Measurements from ENCODE around the gene PAX8.

PAX8 gene

DNA sequence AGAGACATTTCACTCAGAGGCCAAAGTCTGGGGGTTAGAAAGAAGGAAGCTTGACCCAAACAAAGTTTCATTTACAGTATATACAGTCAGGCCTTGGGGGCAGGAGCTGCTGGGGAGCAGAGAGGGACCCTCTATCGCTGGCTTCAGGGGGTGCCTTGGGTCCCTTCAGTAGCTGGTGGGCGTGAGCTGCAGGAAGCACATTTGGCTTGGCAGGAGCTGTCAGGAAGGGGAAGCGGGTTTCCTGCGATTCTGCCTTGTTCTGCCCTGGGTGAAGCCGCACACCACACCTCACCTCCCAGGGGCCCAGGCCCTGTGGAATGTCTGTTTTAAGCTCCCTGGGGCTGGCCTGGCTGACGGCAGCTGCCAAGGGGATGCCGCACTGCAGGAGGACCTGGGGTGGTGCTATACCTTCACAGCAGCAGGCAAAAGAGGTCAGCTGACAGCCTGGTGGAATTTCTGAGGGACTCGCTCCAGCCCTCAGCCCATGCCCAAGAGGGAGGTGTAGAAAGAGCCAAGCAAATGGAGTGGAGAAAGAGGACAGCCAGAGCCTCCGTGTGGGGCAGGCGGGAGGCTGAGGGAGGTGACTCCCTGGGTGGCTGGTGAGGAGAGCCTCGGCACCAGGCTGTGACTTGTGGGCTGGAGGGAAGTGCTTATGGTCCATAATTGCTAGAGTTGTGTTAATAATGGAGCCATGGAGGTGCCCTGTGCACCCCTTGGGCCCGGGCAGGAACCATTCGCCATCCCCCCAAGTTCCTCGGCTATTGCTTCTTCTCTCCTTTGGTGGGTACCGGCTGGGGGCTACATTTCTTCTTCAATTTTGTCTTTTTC is 61.1 kb downstream of the PAX8 start:
- TF ChIP-seq, protein P1, sequence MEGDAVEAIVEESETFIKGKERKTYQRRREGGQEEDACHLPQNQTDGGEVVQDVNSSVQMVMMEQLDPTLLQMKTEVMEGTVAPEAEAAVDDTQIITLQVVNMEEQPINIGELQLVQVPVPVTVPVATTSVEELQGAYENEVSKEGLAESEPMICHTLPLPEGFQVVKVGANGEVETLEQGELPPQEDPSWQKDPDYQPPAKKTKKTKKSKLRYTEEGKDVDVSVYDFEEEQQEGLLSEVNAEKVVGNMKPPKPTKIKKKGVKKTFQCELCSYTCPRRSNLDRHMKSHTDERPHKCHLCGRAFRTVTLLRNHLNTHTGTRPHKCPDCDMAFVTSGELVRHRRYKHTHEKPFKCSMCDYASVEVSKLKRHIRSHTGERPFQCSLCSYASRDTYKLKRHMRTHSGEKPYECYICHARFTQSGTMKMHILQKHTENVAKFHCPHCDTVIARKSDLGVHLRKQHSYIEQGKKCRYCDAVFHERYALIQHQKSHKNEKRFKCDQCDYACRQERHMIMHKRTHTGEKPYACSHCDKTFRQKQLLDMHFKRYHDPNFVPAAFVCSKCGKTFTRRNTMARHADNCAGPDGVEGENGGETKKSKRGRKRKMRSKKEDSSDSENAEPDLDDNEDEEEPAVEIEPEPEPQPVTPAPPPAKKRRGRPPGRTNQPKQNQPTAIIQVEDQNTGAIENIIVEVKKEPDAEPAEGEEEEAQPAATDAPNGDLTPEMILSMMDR (IDR thresholded peaks at IDR 0.05; ENCODE audit: insufficient read depth, low read length, poor library complexity, severe bottlenecking) = no peak
- Histone ChIP-seq H3K27me3 (replicated peaks; ENCODE audit: control insufficient read depth, insufficient read depth, low read length) (no peaks in the 10 kb centered on the region; the same call in 1 of the 2 replicates), H3K36me3 (ENCODE audit: control insufficient read depth, insufficient read depth, low read length) (no peaks in the 10 kb centered on the region), H3K4me3 (replicated peaks; ENCODE audit: low read depth, low read length) (no peak overlapping the region)
- no peak for DNase-seq (ENCODE audit: extremely low read depth, insufficient read length)

DNA sequence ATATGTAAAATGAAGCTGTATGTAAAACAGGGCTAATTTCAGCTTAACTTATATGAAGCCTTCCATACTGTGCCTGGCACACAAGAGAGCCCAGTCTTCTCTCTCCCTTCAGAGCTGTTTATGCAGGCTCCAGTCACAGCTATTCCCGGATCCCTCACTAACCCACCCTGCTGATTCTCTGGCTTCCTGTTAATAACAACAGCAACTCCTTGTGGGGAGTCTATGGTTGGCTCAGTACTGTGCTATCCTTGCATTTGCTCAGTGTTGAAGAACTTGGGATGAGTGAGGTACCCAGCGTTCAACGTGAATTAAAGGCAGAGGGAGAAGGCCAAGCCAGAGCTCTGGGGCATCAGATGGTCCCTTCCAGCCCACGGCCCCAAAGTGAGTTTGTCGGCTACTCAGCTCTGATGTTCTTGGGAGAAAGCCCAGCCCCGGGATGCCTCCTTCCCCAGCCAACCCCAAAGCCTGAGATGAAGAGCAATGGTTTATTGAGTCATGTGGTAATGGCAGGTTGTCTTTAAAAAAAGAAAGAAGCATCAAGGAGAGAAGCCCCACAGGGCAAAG is 61.7 kb downstream of the PAX8 start:
- DNase-seq (ENCODE audit: extremely low read depth, insufficient read length) = no peak
- Histone ChIP-seq H3K27me3 (replicated peaks; ENCODE audit: control insufficient read depth, insufficient read depth, low read length) (no peaks in the 10 kb centered on the region; the same call in 1 of the 2 replicates), H3K4me3 (replicated peaks; ENCODE audit: low read depth, low read length) (no peak overlapping the region), H3K36me3 (ENCODE audit: control insufficient read depth, insufficient read depth, low read length) (no peaks in the 10 kb centered on the region)
- TF ChIP-seq, protein P1 (IDR thresholded peaks at IDR 0.05; ENCODE audit: insufficient read depth, low read length, poor library complexity, severe bottlenecking) = no peak

DNA sequence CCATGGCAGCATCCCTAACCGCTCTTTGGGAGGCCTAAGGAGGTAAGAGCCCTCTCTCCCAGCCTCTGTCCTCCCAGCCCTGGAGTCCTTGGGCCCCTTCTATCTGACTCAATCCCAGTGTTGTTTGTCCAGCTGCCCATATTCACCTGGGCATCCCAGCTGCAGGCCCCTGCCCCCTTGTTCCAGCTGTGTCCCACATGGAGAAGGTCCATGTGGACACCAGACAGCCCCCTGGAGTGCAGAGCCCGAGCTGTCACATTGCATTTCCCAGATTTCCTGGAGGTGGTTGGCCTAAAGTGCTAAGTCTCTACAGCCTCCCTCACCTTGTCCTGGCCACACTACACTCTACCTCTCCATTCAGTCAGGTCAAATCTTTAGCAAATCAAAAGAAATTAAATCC is 62.4 kb downstream of the PAX8 start:
- H3K36me3 ChIP-seq (ENCODE audit: control insufficient read depth, insufficient read depth, low read length) = no peaks in the 10 kb centered on the region
- no peak for DNase-seq (ENCODE audit: extremely low read depth, insufficient read length)
- no peak overlapping the region for H3K4me3 ChIP-seq (replicated peaks; ENCODE audit: low read depth, low read length)
- TF ChIP-seq, protein P1 (IDR thresholded peaks at IDR 0.05; ENCODE audit: insufficient read depth, low read length, poor library complexity, severe bottlenecking) = no peak
- H3K27me3 ChIP-seq (replicated peaks; ENCODE audit: control insufficient read depth, insufficient read depth, low read length) = no peaks in the 10 kb centered on the region; the same call in 1 of the 2 replicates

DNA sequence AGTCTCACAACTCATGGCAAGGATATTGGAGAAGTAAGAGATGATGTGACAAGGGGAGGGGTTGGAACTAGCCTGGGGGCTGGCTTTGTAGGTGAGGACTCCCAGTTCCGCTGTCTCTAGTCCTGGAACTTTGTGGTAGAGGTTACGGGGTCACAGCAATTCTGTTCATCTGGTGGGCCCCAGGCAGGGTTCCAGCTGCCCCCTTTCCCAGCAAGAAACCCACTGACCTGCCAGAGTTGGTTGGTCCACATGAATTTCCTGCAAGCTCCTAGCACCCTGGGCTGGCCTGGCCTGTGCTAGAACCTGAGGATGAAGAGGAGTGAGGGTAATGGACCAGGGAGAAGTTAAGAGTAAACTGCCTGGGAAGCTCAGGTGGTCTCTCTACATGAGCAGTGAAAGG is 63.7 kb downstream of the PAX8 start:
- TF ChIP-seq, protein P1 (IDR thresholded peaks at IDR 0.05; ENCODE audit: insufficient read depth, low read length, poor library complexity, severe bottlenecking) = no peak
- H3K27me3 ChIP-seq (replicated peaks; ENCODE audit: control insufficient read depth, insufficient read depth, low read length) = no peaks in the 10 kb centered on the region; the same call in 1 of the 2 replicates
- no peaks in the 10 kb centered on the region for H3K36me3 ChIP-seq (ENCODE audit: control insufficient read depth, insufficient read depth, low read length)
- no peak for DNase-seq (ENCODE audit: extremely low read depth, insufficient read length)
- no peak overlapping the region for H3K4me3 ChIP-seq (replicated peaks; ENCODE audit: low read depth, low read length)

DNA sequence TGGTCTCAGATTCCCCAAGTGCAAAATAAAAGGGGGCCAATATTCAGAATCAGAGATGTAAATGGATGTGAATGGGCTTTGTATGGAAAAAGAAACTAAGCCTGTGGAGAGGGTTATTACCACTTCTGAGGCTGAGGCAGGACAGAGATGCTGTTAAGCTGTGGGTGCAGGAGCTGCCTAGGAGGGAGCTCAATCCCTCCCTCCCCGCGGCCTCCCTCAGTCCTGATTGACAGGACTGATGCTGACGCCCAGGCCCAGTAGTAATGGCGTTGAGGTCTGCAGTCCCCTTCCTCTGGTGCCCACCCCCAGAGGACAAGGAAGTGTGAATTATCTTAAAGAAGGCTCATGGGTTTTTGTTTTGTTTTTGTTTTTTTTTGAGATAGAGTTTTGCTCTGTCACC is 64.6 kb downstream of the PAX8 start:
- TF ChIP-seq, protein P1 (IDR thresholded peaks at IDR 0.05; ENCODE audit: insufficient read depth, low read length, poor library complexity, severe bottlenecking) = no peak
- Histone ChIP-seq H3K27me3 (replicated peaks; ENCODE audit: control insufficient read depth, insufficient read depth, low read length) (no peaks in the 10 kb centered on the region; the same call in 1 of the 2 replicates), H3K36me3 (ENCODE audit: control insufficient read depth, insufficient read depth, low read length) (no peaks in the 10 kb centered on the region), H3K4me3 (replicated peaks; ENCODE audit: low read depth, low read length) (no peak overlapping the region)
- DNase-seq (ENCODE audit: extremely low read depth, insufficient read length) = no peak
